ENCODE data around the gene ITK. TPM values are rescaled to one million over a fixed set of nuclear protein-coding genes. Genes with fewer than 3 reads are reported as not detected.

Gene ITK
- total and polyA plus RNA-seq, 2 experiments from 2014 or later, result 0.08 TPM; not detected in 1

DNA sequence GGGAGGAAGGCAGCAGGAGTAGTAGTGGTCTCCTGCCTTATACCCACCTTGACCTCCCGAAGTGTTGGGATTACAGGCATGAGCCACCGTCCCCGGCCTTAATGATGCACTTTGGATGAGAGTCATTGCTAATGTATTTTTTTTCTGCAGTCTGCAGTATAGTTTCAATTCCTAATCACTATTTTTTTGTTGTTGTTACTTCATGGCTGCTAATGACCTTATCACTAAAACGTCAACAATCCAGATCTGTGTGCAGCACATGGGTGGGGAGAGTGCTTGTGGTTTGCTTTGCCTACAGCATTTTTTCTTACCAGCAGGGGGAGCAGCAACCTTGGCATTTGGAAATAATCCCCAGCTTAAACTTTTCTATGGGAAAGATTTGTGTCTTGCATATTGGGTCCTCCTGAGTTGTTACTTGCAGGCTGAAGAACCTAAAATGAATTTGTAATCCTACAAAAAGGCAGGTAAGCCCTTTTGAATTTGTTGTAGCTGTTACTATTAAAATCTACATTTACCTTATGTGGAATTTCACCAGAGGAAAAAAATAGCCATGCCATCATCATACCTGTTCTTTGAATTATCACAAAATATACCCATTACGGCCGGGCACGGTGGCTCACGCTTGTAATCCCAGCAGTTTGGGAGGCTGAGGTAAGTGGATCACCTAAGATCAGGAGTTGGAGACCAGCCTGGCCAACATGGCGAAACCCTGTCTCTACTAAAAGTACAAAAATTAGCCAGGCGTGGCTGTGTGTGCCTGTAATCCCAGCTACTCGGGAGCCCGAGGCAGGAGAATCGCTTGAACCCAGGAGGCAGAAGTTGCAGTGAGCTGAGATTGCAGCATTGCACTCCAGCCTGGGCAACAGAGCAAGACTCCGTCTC is 31.7 kb upstream of the ITK start:
- H3K9me3 Mint-ChIP-seq, result no peaks in the 10 kb centered on the region
- peaks cover 2% of the 10 kb centered on the region; the same call in 2 of the 3 replicates for H3K4me1 Mint-ChIP-seq
- H3K79me2 ChIP-seq (replicated peaks; ENCODE audit: insufficient read depth), result no peaks in the 10 kb centered on the region
- no peaks in the 10 kb centered on the region for H4K20me1 ChIP-seq (replicated peaks; ENCODE audit: insufficient read depth)
- no peak overlapping the region; the same call in 1 of the 2 replicates for H2AFZ ChIP-seq
- H3K27me3 Mint-ChIP-seq (ENCODE audit: insufficient read depth, low read depth, poor library complexity), result no peaks in the 10 kb centered on the region
- no peak overlapping the region for H3K4me3 Mint-ChIP-seq
- H3K36me3 ChIP-seq (ENCODE audit: insufficient read depth), result no peaks in the 10 kb centered on the region
- H3K4me1 ChIP-seq (ENCODE audit: insufficient read depth), result no peaks in the 10 kb centered on the region
- H3K4me2 ChIP-seq, result no peak overlapping the region
- no peak overlapping the region for H3K27ac Mint-ChIP-seq
- no peak for TF ChIP-seq ZNF114 (CRISPR knock-in tag; IDR thresholded peaks at IDR 0.05)
- TF ChIP-seq, protein P1, sequence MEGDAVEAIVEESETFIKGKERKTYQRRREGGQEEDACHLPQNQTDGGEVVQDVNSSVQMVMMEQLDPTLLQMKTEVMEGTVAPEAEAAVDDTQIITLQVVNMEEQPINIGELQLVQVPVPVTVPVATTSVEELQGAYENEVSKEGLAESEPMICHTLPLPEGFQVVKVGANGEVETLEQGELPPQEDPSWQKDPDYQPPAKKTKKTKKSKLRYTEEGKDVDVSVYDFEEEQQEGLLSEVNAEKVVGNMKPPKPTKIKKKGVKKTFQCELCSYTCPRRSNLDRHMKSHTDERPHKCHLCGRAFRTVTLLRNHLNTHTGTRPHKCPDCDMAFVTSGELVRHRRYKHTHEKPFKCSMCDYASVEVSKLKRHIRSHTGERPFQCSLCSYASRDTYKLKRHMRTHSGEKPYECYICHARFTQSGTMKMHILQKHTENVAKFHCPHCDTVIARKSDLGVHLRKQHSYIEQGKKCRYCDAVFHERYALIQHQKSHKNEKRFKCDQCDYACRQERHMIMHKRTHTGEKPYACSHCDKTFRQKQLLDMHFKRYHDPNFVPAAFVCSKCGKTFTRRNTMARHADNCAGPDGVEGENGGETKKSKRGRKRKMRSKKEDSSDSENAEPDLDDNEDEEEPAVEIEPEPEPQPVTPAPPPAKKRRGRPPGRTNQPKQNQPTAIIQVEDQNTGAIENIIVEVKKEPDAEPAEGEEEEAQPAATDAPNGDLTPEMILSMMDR (conservative IDR thresholded peaks at IDR 0.05; ENCODE audit: low read depth in 2 of 2), result peak; percentile 88 to 89
- no peaks in the 10 kb centered on the region for H3K9me2 ChIP-seq (ENCODE audit: insufficient read depth)
- DNase-seq (ENCODE audit: low spot score) (peak; percentile 86), ATAC-seq (peak; percentile 87)
- no peak overlapping the region for H3K27ac ChIP-seq (ENCODE audit: low read depth)
- H3K36me3 Mint-ChIP-seq (ENCODE audit: low read depth), result no peaks in the 10 kb centered on the region
- H3K27me3 ChIP-seq (ENCODE audit: insufficient read depth), result no peaks in the 10 kb centered on the region
- no peak overlapping the region for H3K4me3 ChIP-seq
- H3F3A ChIP-seq (replicated peaks; ENCODE audit: low read depth), result no peaks in the 10 kb centered on the region

DNA sequence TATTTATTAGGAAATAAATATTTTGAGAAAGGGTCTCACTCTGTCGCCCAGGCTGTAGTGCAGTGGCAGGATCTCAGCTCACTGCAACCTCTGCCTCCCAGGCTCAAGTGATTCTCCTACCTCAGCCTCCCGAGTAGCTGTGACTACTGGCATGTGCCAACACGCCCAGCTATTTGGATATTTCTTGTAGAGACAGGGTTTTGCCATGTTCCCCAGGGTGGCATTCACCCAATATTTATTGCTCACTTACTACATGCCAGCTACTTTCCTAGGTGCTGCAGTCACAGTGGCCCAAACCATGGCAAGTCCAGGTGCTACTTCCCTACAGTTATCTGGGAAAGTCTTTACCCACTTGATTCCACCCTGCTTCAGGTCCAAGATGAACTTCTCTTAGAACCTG is 29.6 kb upstream of the ITK start:
- Histone ChIP-seq H3K4me2 (no peak overlapping the region), H3K36me3 (ENCODE audit: insufficient read depth) (no peaks in the 10 kb centered on the region), H3F3A (replicated peaks; ENCODE audit: low read depth) (no peaks in the 10 kb centered on the region), H4K20me1 (replicated peaks; ENCODE audit: insufficient read depth) (no peaks in the 10 kb centered on the region), H2AFZ (no peak overlapping the region), H3K4me3 (no peak overlapping the region), H3K9me2 (ENCODE audit: insufficient read depth) (no peaks in the 10 kb centered on the region), H3K4me1 (ENCODE audit: insufficient read depth) (no peaks in the 10 kb centered on the region), H3K27me3 (ENCODE audit: insufficient read depth) (no peaks in the 10 kb centered on the region), H3K79me2 (replicated peaks; ENCODE audit: insufficient read depth) (no peaks in the 10 kb centered on the region), H3K27ac (ENCODE audit: low read depth) (no peak overlapping the region)
- no peak overlapping the region for H3K27ac Mint-ChIP-seq
- ATAC-seq, result no peak
- no peak for DNase-seq (ENCODE audit: low spot score)
- H3K4me3 Mint-ChIP-seq, result no peak overlapping the region
- H3K36me3 Mint-ChIP-seq (ENCODE audit: low read depth), result no peaks in the 10 kb centered on the region
- no peaks in the 10 kb centered on the region for H3K9me3 Mint-ChIP-seq
- no peaks in the 10 kb centered on the region for H3K4me1 Mint-ChIP-seq
- no peaks in the 10 kb centered on the region for H3K27me3 Mint-ChIP-seq (ENCODE audit: insufficient read depth, low read depth, poor library complexity)
- TF ChIP-seq, protein P1 (conservative IDR thresholded peaks at IDR 0.05; ENCODE audit: low read depth in 2 of 2), result no peak
- TF ChIP-seq CREB1 (CRISPR knock-in tag; IDR thresholded peaks at IDR 0.05; ENCODE audit: low read depth) (no peak), STAT1 (IDR thresholded peaks at IDR 0.05; ENCODE audit: unreplicated experiment) (no peak), EZH2phosphoT487 (IDR thresholded peaks at IDR 0.05; ENCODE audit: unreplicated experiment) (no peak), EZH2 (IDR thresholded peaks at IDR 0.05; ENCODE audit: low read depth, unreplicated experiment) (no peak), NANOG (IDR thresholded peaks at IDR 0.05; ENCODE audit: borderline replicate concordance) (no peak), POLR2AphosphoS5 (IDR thresholded peaks at IDR 0.05; ENCODE audit: low read depth) (no peak), ZNF114 (CRISPR knock-in tag; IDR thresholded peaks at IDR 0.05) (no peak), ZNF331 (CRISPR knock-in tag; IDR thresholded peaks at IDR 0.05; ENCODE audit: low read depth) (no peak), JUNB (IDR thresholded peaks at IDR 0.05; ENCODE audit: unreplicated experiment) (no peak)
- TF ChIP-seq, protein P2, sequence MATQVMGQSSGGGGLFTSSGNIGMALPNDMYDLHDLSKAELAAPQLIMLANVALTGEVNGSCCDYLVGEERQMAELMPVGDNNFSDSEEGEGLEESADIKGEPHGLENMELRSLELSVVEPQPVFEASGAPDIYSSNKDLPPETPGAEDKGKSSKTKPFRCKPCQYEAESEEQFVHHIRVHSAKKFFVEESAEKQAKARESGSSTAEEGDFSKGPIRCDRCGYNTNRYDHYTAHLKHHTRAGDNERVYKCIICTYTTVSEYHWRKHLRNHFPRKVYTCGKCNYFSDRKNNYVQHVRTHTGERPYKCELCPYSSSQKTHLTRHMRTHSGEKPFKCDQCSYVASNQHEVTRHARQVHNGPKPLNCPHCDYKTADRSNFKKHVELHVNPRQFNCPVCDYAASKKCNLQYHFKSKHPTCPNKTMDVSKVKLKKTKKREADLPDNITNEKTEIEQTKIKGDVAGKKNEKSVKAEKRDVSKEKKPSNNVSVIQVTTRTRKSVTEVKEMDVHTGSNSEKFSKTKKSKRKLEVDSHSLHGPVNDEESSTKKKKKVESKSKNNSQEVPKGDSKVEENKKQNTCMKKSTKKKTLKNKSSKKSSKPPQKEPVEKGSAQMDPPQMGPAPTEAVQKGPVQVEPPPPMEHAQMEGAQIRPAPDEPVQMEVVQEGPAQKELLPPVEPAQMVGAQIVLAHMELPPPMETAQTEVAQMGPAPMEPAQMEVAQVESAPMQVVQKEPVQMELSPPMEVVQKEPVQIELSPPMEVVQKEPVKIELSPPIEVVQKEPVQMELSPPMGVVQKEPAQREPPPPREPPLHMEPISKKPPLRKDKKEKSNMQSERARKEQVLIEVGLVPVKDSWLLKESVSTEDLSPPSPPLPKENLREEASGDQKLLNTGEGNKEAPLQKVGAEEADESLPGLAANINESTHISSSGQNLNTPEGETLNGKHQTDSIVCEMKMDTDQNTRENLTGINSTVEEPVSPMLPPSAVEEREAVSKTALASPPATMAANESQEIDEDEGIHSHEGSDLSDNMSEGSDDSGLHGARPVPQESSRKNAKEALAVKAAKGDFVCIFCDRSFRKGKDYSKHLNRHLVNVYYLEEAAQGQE (IDR thresholded peaks at IDR 0.05; ENCODE audit: unreplicated experiment), result no peak
